Measurements from ENCODE around the gene CAMK1D. TPM values are rescaled to one million over a fixed set of nuclear protein-coding genes. Genes with fewer than 3 reads are reported as not detected.

Gene CAMK1D
- total and polyA plus RNA-seq, 10 of the 15 experiments (the other 5 are each of a cell fraction or from before 2014, with no cell fraction given), result 2.1 to 35.5 (median 14.7) TPM

- TF ChIP-seq CTCF (IDR thresholded peaks at IDR 0.05 in 2 of 3, conservative IDR thresholded peaks at IDR 0.05 in 1 of 3; ENCODE audit: control insufficient read depth in 2 of 3, extremely low read depth in 1 of 3, insufficient read depth in 1 of 3, low read depth in 3 of 3, low read length in 3 of 3) (no peak), REST (IDR thresholded peaks at IDR 0.05; ENCODE audit: low read depth, low read length) (no peak), NR2C2 (IDR thresholded peaks at IDR 0.05; ENCODE audit: borderline replicate concordance, control insufficient read depth, insufficient read length, low read depth) (no peak), RAD51 (IDR thresholded peaks at IDR 0.05) (no peak), TCF7 (IDR thresholded peaks at IDR 0.05; ENCODE audit: borderline replicate concordance) (no peak), GABPA (IDR thresholded peaks at IDR 0.05; ENCODE audit: low read depth) (no peak), RELB (IDR thresholded peaks at IDR 0.05; ENCODE audit: low read depth) (no peak)
- TF ChIP-seq, protein P1, sequence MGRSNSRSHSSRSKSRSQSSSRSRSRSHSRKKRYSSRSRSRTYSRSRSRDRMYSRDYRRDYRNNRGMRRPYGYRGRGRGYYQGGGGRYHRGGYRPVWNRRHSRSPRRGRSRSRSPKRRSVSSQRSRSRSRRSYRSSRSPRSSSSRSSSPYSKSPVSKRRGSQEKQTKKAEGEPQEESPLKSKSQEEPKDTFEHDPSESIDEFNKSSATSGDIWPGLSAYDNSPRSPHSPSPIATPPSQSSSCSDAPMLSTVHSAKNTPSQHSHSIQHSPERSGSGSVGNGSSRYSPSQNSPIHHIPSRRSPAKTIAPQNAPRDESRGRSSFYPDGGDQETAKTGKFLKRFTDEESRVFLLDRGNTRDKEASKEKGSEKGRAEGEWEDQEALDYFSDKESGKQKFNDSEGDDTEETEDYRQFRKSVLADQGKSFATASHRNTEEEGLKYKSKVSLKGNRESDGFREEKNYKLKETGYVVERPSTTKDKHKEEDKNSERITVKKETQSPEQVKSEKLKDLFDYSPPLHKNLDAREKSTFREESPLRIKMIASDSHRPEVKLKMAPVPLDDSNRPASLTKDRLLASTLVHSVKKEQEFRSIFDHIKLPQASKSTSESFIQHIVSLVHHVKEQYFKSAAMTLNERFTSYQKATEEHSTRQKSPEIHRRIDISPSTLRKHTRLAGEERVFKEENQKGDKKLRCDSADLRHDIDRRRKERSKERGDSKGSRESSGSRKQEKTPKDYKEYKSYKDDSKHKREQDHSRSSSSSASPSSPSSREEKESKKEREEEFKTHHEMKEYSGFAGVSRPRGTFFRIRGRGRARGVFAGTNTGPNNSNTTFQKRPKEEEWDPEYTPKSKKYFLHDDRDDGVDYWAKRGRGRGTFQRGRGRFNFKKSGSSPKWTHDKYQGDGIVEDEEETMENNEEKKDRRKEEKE (IDR thresholded peaks at IDR 0.05), result no peak
These were observed 443.7 kb downstream of the CAMK1D start (continued) for GRCh38 chr10:12792889-12793556.

All from GM12878 (cell line).